Psoas muscle (tissue), 8 donors: ENCODE measurements around the gene LMO7. TPM values are rescaled to one million over a fixed set of nuclear protein-coding genes. Genes with fewer than 3 reads are reported as not detected.

Experiments used
- ATAC-seq, 4 donors: fragments of 200-7000 bp; cut with Tn5 transposase; one replicate each; pipeline ENCODE4 v1.9.1; 2020; ENCODE audit warnings: moderate library complexity in 3 of 4, mild to moderate bottlenecking in 2 of 4
- DNase-seq, 2 donors: peaks; one replicate each; pipeline ENCODE4 v3.0.0-alpha.2; 2020
- H3K27ac ChIP-seq: fragments of 200-600 bp; one replicate; pipeline ENCODE4 v1.8.0; 2022
- H3K27me3 ChIP-seq, 3 donors: fragments of 200-600 bp in 1 of 3; one replicate each; pipeline versions ENCODE4 v1.6.1 to v1.8.0; 2013 to 2022; ENCODE audit warnings: low read length in 2 of 3, mild to moderate bottlenecking in 2 of 3, moderate library complexity in 1 of 3; ENCODE audit not compliant: insufficient read depth in 3 of 3
- H3K36me3 ChIP-seq, 2 donors: fragments of 200-600 bp in 1 of 2; one replicate each; pipeline versions ENCODE4 v1.6.1 to v1.8.0; 2013 to 2022; ENCODE audit warnings: low read depth in 1 of 2, mild to moderate bottlenecking in 1 of 2, moderate library complexity in 1 of 2; ENCODE audit not compliant: insufficient read depth in 1 of 2
- H3K4me1 ChIP-seq: fragments of 200-600 bp; one replicate; pipeline ENCODE4 v1.8.0; 2022
- H3K4me3 ChIP-seq: fragments of 200-600 bp; one replicate; pipeline ENCODE4 v1.8.0; 2022; ENCODE audit warnings: mild to moderate bottlenecking
- H3K9me3 ChIP-seq: fragments of 200-600 bp; one replicate; pipeline ENCODE4 v1.8.0; 2022
- WGBS, 3 donors: extraction: QIAGEN DNeasy Blood & Tissue Kit; methylation state at CpG; one replicate each; pipeline versions ENCODE4 v1.1.6 to v1.1.7; 2013; 5-methylcytosine and 5-hydroxymethylcytosine counted together
- intact Hi-C, 2 donors: fragments of 100-400 bp; cut with DNase I; formaldehyde crosslinking; loops; one replicate each; pipeline versions ENCODE4 v1.11.0 to v1.14.2; 2022
- polyA plus RNA-seq, 3 donors: library from polyadenylated mRNA; stranded (reverse); fragments of 200-250 nt; gene quantifications; one replicate each; pipeline ENCODE4 v1.2.3, GENCODE V29; 2013
- total RNA-seq, 4 donors: library from RNA; stranded (reverse); fragmentation: NEBNext Ultra II Directional in 2 of 4; extraction: Animal tissue kit (Norgen Biotek cat#: 25700) in 2 of 4; gene quantifications; one replicate each; pipeline versions ENCODE4 v1.2.1 to v1.2.4, GENCODE V29; 2021 to 2023
- TF ChIP-seq, protein P1 (sequence below): fragments of 200-600 bp; IDR thresholded peaks from one replicate; pipeline ENCODE4 v1.8.0; 2022; ENCODE audit warnings: antibody characterized with exemption
- donor health status: healthy with polysubstance abuse.
- donor health status: DM: no; HTN: no; CAD: no; lungs with moderate emphysema.
- donor health status: Bipolar disorder and iron deficiency.
- donor health status: healthy.
- donor health status: DM: yes; HTN: yes; CAD: no.
- donor health status: DM: no; HTN: no; CAD: no.
- donor health status: DM: no; HTN: no; CAD: no.
- donor health status: DM: yes; HTN: yes; CAD: no.

Gene LMO7
- total and polyA plus RNA-seq, 7 donors = 15.3 to 271 (median 97.9) TPM

DNA sequence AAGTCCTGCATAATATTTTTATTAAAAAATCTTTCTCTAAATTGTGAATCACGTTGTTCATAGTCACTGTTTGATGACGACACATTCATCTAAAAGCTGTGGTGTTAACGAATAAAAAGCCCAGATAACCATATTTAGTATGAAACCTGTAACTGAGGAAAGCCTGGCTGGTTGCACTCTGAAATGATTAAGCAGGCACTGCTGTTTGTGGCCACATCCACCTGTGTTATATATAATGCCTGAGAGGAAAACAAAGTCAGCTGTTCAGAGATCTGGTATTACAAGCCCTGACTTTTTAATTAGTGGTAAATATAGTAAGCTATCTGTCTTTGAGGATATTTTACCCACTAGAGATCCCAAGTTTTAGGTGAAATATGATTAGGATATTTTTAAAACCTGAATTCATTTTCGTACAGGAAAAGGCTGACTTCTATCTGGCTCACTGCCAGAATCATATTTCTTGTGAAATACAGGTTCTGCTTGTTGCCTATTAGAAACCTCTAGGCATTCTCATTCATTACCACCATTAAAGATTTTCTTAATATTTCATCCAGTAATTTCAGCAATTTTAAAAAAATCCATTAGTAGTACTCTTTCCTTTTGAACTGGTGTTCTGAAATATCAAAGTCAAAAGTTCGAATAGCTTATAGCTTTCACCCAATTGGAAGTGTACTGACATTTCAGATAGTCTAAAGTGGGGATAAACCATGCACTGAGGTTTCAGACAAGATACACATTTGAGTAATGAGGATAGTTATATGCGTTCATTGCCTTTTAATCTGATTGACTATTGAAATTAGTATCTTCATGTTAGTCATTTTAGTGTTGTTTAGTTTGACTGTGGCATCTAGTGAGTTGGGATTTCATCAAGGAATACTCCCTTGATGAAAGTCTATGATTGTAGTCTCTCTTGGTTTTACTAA is 79.7 kb downstream of the LMO7 start:
- ATAC-seq (peak; percentile 59 to 86 (median 74)), DNase-seq (no peak)
- intact Hi-C loops = no loop called here
- WGBS, 3 donors = 49 to 67% (median 53%) methylated on average over 6 of the region's 6 CpGs
- Histone ChIP-seq H3K27me3 (no peaks in the 10 kb centered on the region), H3K36me3 (no peaks in the 10 kb centered on the region), H3K9me3 (no peaks in the 10 kb centered on the region), H3K4me3 (no peak overlapping the region), H3K27ac (peak overlapping the region; percentile 71), H3K4me1 (peaks cover 14% of the 10 kb centered on the region)
- TF ChIP-seq, protein P1, sequence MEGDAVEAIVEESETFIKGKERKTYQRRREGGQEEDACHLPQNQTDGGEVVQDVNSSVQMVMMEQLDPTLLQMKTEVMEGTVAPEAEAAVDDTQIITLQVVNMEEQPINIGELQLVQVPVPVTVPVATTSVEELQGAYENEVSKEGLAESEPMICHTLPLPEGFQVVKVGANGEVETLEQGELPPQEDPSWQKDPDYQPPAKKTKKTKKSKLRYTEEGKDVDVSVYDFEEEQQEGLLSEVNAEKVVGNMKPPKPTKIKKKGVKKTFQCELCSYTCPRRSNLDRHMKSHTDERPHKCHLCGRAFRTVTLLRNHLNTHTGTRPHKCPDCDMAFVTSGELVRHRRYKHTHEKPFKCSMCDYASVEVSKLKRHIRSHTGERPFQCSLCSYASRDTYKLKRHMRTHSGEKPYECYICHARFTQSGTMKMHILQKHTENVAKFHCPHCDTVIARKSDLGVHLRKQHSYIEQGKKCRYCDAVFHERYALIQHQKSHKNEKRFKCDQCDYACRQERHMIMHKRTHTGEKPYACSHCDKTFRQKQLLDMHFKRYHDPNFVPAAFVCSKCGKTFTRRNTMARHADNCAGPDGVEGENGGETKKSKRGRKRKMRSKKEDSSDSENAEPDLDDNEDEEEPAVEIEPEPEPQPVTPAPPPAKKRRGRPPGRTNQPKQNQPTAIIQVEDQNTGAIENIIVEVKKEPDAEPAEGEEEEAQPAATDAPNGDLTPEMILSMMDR = no peak

DNA sequence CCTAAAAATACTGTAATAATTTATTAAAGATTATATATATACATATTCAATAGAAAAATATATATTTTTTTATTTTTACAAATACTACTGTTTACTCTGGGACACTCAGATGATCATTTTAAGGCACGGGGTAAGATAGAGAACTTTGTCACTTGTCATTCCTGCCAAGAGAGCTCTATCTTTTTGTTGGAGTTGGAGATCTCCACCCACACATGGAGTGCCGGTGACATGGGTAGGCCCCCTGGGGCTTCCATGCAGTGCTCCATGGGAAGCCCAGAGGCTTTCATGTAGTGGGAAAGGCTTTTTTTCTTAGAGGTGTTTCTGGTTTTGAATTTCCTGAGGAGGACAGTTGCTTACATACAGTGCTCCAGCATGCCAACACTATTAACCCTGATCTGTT is 81.4 kb downstream of the LMO7 start:
- H3K27ac ChIP-seq = no peak overlapping the region
- no peak for ATAC-seq
- intact Hi-C loops = no loop called here

DNA sequence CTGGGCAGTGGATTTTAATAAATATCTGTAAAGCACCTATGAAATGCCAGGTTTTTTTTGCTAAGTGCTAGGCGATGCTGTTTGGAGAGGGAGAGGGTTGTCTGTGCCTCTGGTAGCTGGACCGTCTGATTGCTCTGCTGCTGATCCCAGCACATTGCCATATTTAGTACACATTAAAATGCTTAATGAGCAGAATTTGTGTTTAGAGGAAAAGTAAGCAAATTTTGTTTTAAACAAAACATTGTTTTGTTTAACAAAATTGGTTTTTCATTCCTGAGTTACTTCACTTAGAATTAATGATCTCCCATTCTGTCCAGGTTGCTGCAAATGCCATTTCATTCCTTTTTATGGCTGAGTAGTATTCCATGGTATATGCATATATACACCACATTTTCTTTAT is 85.2 kb downstream of the LMO7 start:
- intact Hi-C loops = loop anchor here in 1 of 2 donors (5.0 kb wide), 1 partner anchor 36 kb away; no protein-coding TSS in a partner anchor
- DNase-seq = no peak
- H3K4me3 ChIP-seq = no peak overlapping the region
- 80 to 94% (median 93%) methylated on average over 2 of the region's 2 CpGs for WGBS, 3 donors
- peaks cover 3% of the 10 kb centered on the region for H3K4me1 ChIP-seq
- H3K27ac ChIP-seq = no peak overlapping the region
- no peak for ATAC-seq
- no peaks in the 10 kb centered on the region for H3K36me3 ChIP-seq
- no peaks in the 10 kb centered on the region for H3K9me3 ChIP-seq
- TF ChIP-seq, protein P1 = no peak
- no peaks in the 10 kb centered on the region for H3K27me3 ChIP-seq

More for the DNA sequence above, 81.4 kb downstream of the LMO7 start:
- no peaks in the 10 kb centered on the region for H3K27me3 ChIP-seq
- no peaks in the 10 kb centered on the region for H3K9me3 ChIP-seq
- WGBS, 3 donors = 53 to 69% (median 61%) methylated on average over 2 of the region's 2 CpGs
- H3K36me3 ChIP-seq = no peaks in the 10 kb centered on the region
- DNase-seq = no peak
- TF ChIP-seq, protein P1 = no peak
- H3K4me3 ChIP-seq = no peak overlapping the region
- peaks cover 14% of the 10 kb centered on the region for H3K4me1 ChIP-seq

DNA sequence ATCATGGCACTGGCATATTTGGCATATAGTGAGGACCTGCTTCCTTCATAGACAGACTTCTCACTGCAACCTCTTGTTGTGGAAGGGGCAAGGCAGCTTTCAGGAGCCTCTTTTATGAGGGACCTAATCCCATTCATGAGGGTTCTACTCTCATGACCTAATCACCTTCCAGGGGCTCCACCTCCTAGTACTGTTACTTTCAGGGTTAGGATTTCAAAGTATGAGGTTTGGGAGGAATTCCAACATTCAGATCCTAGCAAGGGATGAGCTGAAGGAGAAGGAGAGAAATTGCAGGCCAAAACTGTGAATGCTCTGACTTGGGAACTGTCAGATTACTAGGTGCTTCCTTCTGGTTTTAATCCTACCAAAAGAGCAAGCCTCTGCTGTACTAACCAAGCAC is 87.8 kb downstream of the LMO7 start:
- DNase-seq (no peak), ATAC-seq (no peak)
- H3K36me3 ChIP-seq = no peaks in the 10 kb centered on the region
- intact Hi-C loops = loop anchor here in 1 of 2 donors (5.0 kb wide), 1 partner anchor 33 kb away; no protein-coding TSS in a partner anchor
- H3K27me3 ChIP-seq = no peaks in the 10 kb centered on the region
- no peak overlapping the region for H3K27ac ChIP-seq
- H3K4me3 ChIP-seq = no peak overlapping the region
- TF ChIP-seq, protein P1 = no peak
- no peaks in the 10 kb centered on the region for H3K9me3 ChIP-seq
- no peaks in the 10 kb centered on the region for H3K4me1 ChIP-seq
